H1 (cell line): Measurements from ENCODE around the gene PRKAR2A. TPM values are rescaled to one million over a fixed set of nuclear protein-coding genes. Genes with fewer than 3 reads are reported as not detected.

Experiments used
- ASH2L ChIP-seq: fragments of 200-600, 300-600 bp; sonication (generic); IDR thresholded peaks from one replicate; pipeline ENCODE4 v1.7.1; 2017; ENCODE audit warnings: low read length
- CHD7 ChIP-seq: fragments of 300-600 bp; sonication (generic); IDR thresholded peaks from 2 replicates; pipeline ENCODE4 v1.7.1; 2012; ENCODE audit warnings: low read length, moderate library complexity, mild to moderate bottlenecking, inconsistent platforms; ENCODE audit not compliant: insufficient replicate concordance
- E2F6 ChIP-seq: IDR thresholded peaks from 2 replicates; pipeline ENCODE4 v1.6.1; 2012; ENCODE audit warnings: inconsistent platforms
- EZH2 ChIP-seq: fragments of 200-600 bp; sonication (generic); IDR thresholded peaks from 2 replicates; pipeline ENCODE4 v1.7.1; 2012; ENCODE audit warnings: low read depth, mild to moderate bottlenecking, moderate library complexity, low read length, inconsistent platforms; ENCODE audit not compliant: severe bottlenecking
- JUN ChIP-seq: IDR thresholded peaks from 2 replicates; pipeline ENCODE4 v1.6.1; 2011; ENCODE audit warnings: low read depth, mild to moderate bottlenecking, improper control_type of control experiment, low read length
- MAFK ChIP-seq: IDR thresholded peaks from 2 replicates; pipeline ENCODE4 v1.6.1; 2012; ENCODE audit warnings: low read depth, mild to moderate bottlenecking, improper control_type of control experiment, low read length
- POLR2A ChIP-seq, 2 experiments: IDR thresholded peaks; 1 replicate in 1 of 2; 2 replicates in 1 of 2; pipeline ENCODE4 v1.6.1; 2011; ENCODE audit warnings: low read depth in 2 of 2, low read length in 2 of 2, mild to moderate bottlenecking in 2 of 2; ENCODE audit errors: control extremely low read depth in 1 of 2
- RXRA ChIP-seq: IDR thresholded peaks from 2 replicates; pipeline ENCODE4 v1.6.1; 2011; ENCODE audit warnings: low read depth, mild to moderate bottlenecking, low read length, moderate library complexity; ENCODE audit not compliant: insufficient read depth
- SAP30 ChIP-seq: fragments of 300-600 bp; sonication (generic); IDR thresholded peaks from 2 replicates; pipeline ENCODE4 v1.7.1; 2012; ENCODE audit warnings: low read length, moderate library complexity, mild to moderate bottlenecking, inconsistent platforms; ENCODE audit not compliant: insufficient read depth, insufficient replicate concordance
- TAF1 ChIP-seq: IDR thresholded peaks from 2 replicates; pipeline ENCODE4 v1.6.1; 2011; ENCODE audit warnings: mild to moderate bottlenecking, low read depth, low read length
- TBP ChIP-seq: IDR thresholded peaks from 2 replicates; pipeline ENCODE4 v1.6.1; 2011; ENCODE audit warnings: low read depth, low read length, improper control_type of control experiment
- polyA plus RNA-seq, 7 experiments: library from polyadenylated mRNA; depleted of rRNA in 3 of 7; stranded (reverse) in 5 of 7; unstranded in 2 of 7; fragments of >200 nt in 5 of 7; fragments of 200-250 nt in 2 of 7; gene quantifications; 1 replicate in 5 of 7; 2 replicates in 1 of 7; 4 replicates in 1 of 7; pipeline versions ENCODE4 v1.2.1 to v1.2.3, GENCODE V29; 2011 to 2013; ENCODE audit warnings: missing spikeins in 2 of 7, mixed read lengths in 2 of 7
- total RNA-seq: library from RNA; stranded (reverse); fragmentation: NEBNext Ultra II Directional; extraction: Animal tissue kit (Norgen Biotek cat#: 25700); gene quantifications from 2 replicates; pipeline ENCODE4 v1.2.1, GENCODE V29; 2021

Gene PRKAR2A
- total and polyA plus RNA-seq, 2 of the 8 experiments (the other 6 are each of a cell fraction or from before 2014, with no cell fraction given), result 6.3 to 42.4 TPM

- TF ChIP-seq CHD7 (no peak), EZH2 (no peak), TBP (no peak), SAP30 (no peak), E2F6 (no peak), JUN (no peak), RXRA (no peak), TAF1 (no peak), MAFK (no peak), POLR2A (IDR thresholded peaks at IDR 0.05; ENCODE audit: control extremely low read depth in 1 of 2, low read depth in 2 of 2, low read length in 2 of 2) (no peak), ASH2L (no peak)
These were observed 84.9 kb downstream of the PRKAR2A start (continued) for GRCh38 chr3:48762816-48763215.
